HG03439 (cell line): Measurements from ENCODE around the gene COX6B1.
"Not testable (repeated sequence)": the region's sequence is repeated elsewhere in the genome, so short reads cannot be mapped to it uniquely, and the experiment has no call there.

ENCODE experiments used
- ATAC-seq: cut with Tn5 transposase; IDR thresholded peaks from one replicate; pipeline ENCODE4 v1.9.1; 2021; ENCODE audit warnings: mild to moderate bottlenecking, moderate library complexity; ENCODE audit not compliant: unreplicated experiment

COX6B1 gene, protein sequence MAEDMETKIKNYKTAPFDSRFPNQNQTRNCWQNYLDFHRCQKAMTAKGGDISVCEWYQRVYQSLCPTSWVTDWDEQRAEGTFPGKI

DNA sequence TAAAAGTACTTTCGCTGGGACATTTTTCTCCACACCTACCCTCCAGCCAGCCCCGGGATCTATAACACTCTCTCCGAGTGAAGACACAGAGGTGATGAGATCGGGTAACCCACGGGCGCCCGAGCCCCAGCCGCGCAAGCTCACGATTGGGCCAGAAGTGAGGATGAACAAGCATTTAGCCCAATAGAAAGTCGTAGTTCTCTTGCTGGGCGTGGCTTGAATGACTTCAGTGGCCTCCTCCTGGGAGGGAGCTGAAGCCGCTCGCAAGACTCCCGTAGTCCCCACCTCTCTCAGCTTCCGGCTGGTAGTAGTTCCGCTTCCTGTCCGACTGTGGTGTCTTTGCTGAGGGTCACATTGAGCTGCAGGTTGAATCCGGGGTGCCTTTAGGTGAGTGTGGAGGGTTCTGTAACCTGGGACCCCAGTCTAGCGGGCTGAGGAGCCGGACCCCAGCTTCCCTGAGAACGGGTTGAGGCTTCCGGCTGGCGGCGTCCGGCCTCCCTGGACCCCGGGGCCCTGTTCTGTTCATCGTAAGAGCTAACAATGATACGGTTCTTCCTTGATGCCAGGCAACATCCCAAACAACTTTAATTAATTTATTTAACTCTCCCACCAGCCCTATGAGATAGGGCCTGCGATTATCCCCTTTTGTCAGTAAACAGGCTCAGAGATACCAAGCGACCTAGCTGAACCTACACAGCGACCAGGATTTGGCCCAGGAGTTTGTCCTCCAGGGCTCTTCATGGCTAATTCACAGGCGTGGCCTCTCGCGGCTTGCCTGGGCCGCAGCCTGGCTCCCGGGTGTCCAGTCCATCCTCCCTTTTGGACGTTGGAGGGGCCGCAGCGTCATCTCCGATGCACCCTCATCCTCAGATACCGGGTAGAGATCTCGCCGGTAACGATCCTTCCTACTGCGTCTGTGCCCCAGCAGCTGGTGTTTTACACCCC lies at the start of gene COX6B1:
Gene COX6B1 (plus strand): TSS at position 307 of the 945 bp plus-strand sequence. CDS start 2,921 bp downstream, outside the sequence.
- ATAC-seq = peak; percentile 53

DNA sequence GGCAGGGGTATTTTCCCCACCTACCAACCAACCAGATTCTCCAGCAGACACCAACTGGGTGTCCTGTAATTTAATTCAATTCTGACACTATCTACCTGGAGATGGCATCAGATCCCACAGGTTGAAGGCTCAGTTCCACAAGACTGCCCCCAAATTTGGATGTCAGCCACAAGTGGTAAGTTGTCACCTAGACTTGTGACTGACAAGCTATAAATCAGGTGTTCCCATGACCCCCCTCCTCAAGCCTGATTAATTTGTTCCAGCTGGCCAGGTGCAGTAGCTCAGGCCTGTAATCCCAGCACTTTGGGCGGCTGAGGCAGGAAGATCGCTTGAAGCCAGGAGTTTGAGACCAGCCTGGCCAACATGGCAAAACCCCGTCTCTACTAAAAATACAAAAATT lies 46.2 kb upstream of the COX6B1 start:
- no peak for ATAC-seq

DNA sequence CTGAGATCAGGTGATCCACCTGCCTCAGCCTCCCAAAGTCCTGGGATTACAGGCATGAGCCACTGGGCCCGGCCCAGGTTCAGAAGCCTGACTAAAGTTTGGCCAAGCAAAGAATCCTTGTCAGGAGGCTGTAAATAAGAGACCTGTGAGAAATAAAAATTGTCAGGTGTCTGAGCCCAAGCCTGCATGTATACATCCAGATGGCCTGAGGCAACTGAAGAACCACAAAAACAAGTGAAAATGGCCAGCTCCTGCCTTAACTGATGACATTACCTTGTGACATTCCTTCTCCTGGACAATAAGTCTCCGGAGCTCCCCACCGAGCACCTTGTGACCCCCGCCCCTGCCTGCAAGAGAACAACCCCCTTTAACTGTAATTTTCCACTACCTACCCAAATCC lies 43.7 kb upstream of the COX6B1 start:
- not testable (repeated sequence) for ATAC-seq

DNA sequence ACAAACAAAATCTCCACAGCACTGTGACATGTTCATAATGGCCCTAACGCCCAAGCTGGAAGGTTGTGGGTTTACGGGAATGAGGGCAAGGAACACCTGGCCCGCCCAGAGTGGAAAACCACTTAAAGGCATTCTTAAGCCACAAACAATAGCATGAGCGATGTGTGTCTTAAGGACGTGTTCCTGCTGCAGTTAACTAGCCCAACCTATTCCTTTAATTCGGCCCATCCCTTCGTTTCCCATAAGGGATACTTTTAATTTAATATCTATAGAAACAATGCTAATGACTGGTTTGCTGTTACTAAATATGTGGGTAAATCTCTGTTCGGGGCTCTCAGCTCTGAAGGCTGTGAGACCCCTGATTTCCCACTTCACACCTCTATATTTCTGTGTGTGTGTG lies 41.0 kb upstream of the COX6B1 start:
- ATAC-seq = not testable (repeated sequence)

DNA sequence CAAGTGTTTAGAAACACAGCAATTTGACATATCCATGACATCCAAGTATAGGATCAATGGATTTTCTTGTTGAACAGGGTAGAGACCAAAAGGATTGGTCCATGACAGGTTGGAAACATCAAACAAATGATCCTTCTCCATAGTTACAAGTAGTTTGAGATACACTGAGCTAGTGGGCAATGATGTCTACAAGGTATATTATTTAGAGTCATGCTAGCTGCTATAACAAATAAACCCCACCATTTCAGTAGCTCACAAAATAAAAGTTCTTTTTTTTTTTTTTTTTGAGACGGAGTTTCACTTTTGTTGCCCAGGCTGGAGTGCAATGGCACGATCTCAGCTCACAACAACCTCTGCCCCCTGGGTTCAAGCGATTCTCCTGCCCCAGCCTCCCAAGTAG lies 40.5 kb upstream of the COX6B1 start:
- no peak for ATAC-seq

DNA sequence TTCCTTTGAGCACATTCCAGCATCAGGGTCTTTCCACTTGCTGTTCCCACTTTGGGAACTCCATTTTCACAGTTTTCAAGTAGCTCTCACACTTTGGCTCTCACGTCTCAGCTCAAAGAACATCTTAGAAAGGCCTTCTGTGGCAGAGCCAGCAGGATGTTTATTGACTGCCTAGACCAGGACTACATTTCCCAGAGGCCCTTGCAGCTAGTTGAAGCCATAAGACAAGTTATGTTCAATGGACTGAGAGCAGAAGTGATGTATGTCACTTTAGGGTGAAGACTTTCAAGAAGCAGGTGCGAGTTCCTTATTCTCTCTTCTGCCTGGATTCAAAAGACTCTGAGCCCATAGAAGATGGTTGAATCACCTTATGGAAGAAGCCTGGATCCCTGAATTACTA lies 39.9 kb upstream of the COX6B1 start:
- no peak for ATAC-seq

DNA sequence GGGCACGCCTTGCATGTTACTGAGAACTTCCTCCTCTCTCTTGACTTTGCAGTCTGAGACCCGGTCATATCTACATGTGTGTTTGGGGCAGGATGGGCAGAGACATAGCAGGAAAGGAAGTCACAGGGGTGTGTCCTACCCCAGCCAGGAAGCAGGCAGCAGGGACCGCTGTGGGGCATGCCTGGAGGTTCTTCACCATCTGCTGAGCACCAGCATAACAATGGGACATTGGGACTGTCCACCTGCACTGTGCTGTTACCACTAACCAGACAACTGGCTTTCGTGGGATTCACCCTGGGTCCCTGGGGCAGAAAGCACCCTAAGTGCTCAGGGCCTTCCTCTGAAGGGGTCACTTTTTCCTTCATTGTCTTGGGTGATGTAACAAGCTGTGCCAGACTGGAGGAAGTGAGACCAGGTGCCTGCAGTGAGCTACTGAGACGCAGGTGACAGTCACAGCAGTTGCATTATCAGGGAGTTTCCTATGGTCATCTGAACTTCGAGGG lies 38.2 kb upstream of the COX6B1 start:
- ATAC-seq = no peak

DNA sequence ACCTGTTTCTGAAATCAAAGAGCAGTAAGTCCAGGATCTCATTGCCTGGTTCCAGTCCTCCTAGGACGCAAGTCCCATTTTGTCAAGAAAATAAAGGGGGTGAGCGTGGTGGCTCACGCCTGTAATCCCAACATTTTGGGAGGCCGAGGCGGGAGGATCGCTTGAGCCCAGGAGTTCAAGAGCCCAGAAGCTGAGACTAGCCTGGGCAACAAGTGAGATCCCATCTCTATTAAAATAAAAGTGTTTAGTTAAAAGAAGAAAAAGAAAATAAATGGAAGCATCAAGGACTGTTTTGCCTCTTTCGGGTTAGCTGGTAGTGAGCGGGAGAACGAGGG lies 35.9 kb upstream of the COX6B1 start:
- ATAC-seq = no peak

DNA sequence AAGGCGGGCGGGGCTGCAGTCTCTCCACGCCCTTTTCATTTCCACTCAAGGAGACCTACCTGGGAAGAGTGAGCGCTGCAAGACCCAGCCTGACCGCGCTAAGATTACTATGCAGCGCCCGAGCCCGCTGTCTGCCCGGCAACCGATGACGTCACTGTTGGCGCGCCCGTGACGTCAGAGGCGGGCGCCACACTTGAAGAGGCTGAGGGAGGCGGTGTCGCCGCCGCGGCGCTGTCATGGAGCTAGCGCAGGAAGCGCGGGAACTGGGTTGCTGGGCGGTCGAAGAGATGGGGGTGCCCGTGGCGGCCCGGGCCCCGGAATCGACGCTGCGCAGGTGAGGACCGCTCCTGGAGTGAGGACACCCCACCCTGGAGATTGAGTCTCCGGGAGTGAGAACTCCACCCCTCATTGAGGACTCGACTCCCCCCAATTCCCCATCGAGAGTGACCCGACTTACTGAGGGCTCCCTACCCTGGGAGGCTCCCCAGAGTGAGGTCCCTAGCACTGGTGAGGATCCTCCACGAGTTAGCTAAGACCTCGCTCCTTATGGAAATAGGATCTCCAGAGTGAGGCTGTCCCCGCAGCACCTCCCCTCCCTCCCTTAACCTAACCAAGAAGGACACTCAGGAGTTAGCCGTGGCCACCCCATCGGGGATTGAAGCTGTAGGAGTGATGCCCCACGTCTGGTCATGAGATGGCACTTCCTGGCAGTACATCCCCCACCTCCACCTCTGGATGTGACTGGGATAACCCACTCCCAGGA lies 35.4 kb upstream of the COX6B1 start, which contains the start of gene HAUS5:
Gene HAUS5 (plus strand): TSS at position 177 of the 763 bp plus-strand sequence. CDS start 60 bp downstream, at position 237.
- peak; percentile 78 for ATAC-seq

DNA sequence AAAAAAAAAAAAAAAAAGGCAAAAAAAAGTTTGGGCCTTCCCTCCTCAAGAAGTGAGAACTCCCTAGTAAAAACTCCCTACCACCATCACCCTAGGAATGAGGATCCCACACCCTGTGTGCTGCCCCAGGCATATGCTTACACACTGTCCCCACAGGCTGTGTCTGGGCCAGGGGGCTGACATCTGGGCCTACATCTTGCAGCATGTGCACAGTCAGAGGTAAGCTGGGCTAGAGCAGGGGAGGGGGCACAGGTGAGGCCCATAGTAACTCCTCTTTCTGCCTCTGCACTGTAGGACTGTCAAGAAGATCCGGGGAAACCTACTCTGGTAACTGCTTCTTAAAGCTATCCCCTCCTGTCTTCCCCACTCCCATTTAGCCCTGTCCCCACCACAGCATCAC lies 34.5 kb upstream of the COX6B1 start:
- no peak for ATAC-seq

DNA sequence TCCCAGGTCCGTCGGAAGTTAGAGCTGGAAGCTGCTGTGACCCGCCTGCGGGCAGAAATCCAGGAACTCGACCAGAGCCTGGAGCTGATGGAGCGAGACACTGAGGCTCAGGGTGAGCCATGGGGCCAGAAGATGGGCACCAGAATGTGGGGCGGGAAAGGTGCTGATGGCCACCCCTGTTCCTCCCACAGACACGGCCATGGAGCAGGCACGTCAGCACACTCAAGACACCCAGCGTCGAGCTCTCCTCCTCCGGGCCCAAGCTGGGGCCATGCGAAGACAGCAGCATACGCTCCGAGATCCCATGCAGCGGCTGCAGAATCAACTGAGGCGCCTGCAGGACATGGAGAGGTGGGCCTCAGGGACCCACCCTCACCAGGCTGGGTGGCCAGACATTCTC lies 33.1 kb upstream of the COX6B1 start:
- no peak for ATAC-seq

DNA sequence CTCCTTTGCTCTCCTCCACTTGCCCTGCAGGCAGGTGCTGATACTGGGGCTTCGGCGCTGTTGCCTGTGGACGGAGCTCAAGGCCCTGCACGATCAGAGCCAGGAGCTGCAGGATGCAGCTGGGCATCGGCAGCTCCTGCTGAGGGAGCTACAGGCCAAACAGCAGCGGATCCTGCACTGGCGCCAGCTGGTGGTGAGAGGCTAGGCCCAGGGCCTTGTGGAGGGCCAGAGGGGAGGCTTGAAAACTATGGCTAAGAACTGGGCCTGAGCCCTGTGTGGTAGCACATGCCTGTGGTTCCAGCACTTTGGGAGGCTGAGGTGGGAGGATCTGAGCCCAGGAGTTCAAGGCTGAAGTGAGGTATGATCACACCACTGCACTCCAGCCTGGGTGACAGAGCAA lies 29.3 kb upstream of the COX6B1 start:
- no peak for ATAC-seq

DNA sequence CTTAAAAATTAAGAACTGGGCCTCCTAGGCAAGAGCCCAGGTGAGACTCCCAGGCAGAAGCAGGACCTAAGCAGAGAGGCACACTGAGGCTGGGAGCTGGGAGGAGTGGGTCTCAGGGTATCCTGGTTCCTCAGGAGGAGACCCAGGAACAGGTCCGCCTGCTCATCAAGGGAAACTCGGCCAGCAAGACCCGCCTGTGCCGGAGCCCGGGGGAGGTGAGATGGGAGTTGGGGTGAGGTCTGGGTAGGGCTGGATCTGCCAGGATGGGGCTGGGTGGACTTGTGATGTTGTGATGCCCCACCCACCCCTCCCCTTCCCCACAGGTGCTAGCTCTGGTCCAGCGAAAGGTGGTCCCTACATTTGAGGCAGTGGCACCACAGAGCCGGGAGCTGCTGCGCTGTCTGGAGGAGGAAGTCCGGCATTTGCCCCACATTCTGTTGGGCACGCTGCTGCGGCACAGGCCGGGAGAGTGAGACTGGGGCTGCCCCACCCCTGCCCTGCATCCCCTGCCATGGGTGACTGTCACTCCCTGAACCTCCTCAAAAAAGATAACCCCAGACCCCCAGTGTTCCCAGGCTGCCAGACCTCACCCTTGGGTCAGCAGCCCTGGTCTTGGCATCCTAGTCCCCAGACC lies 28.7 kb upstream of the COX6B1 start:
- no peak for ATAC-seq

DNA sequence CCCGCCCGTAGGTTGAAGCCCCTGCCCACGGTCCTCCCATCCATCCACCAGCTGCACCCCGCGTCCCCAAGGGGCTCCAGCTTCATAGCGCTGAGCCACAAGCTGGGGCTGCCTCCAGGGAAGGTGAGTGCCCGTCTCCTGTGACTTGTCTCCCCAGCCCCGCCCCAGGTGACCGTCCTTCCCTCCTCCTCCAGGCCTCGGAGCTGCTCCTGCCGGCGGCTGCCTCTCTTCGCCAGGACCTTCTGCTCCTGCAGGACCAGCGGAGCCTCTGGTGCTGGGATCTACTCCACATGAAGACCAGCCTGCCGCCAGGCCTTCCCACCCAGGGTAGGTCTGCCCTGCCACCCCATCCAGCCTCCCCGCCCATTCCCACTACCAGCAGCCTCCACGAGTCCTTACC lies 28.1 kb upstream of the COX6B1 start:
- ATAC-seq = no peak

DNA sequence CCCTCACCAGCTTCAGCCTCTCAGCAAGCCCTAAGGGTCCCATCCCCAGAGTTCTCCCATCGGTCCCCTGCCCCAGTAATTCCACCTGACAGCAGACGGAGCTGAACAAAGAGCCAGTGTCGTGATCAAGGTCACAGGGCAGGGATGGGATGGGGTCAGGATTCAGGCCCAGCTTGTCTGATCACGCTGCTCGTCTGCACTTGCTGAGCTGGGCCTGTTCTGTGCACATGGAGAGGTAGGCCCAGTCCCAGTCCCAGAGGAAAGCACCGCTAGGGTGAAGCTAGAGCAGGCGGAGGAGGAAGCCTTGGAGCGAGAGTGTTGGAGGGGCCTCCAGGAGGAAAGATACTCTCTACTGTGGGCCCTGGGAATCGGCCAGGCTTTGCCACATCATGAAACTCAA lies 26.4 kb upstream of the COX6B1 start:
- ATAC-seq = no peak

DNA sequence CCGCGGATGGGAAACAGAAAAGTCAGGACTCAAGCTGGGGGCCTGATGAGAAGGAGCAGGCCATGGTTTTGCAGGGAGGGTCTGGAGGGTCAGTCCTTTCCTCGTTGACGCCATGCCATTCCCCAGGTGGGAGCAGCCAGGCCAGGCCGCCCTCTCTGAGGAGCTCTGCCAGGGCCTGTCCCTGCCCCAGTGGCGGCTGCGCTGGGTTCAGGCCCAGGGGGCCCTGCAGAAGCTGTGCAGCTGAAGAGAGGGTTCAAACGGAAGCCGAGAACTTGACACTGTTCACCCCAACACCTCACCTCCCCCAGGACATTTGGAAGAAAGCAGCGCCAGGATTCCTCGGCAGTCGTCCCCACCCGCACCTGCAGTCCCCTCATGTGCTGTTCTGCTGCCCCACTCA lies 25.4 kb upstream of the COX6B1 start:
- no peak for ATAC-seq

DNA sequence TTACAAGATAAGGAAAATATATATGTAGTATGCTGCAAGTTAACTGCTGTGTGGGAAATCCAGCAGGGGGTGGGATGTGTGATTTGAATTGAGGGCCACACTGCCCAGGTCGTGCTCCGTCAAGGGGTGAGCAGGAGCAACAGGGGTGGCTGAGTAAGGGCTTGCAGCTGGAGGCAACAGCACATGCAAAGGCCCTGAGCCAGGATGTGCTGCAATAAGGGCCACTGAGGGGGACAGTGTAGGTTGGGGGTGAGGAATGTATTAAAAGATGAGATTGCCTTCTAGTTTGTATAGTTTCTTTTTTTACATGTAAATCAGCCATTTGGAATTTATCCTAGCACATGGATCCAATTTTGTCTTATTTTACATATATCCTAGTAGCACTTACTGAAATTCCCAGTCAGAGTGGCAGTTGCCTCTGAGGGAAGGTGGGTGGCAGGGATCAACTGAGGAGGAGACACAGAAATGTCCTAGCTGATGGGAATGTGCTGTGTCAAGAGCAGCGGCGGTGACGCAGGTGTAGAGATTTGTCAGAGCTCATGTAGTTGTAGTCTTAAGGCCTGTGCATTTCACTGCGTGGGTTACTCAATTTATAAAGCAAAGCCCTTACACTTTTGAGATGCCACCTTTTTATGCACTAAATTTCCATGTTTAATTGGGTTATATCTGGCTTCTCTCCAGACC lies 24.7 kb upstream of the COX6B1 start:
- ATAC-seq = no peak

DNA sequence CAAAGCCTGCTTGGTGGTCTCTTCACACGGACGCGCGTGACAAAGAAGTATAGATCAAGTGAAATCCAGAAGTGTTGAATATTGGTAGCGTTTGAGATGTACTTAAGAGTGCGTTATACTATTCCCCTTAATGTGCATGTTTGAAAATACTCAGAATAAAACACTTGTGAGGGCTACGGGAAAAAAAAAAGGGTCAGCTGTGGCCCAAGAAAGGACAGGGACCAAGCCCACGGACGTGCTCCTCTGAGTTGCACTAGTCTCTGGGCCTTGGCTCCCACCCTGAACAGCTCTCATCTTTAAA lies 19.9 kb upstream of the COX6B1 start:
- no peak for ATAC-seq

DNA sequence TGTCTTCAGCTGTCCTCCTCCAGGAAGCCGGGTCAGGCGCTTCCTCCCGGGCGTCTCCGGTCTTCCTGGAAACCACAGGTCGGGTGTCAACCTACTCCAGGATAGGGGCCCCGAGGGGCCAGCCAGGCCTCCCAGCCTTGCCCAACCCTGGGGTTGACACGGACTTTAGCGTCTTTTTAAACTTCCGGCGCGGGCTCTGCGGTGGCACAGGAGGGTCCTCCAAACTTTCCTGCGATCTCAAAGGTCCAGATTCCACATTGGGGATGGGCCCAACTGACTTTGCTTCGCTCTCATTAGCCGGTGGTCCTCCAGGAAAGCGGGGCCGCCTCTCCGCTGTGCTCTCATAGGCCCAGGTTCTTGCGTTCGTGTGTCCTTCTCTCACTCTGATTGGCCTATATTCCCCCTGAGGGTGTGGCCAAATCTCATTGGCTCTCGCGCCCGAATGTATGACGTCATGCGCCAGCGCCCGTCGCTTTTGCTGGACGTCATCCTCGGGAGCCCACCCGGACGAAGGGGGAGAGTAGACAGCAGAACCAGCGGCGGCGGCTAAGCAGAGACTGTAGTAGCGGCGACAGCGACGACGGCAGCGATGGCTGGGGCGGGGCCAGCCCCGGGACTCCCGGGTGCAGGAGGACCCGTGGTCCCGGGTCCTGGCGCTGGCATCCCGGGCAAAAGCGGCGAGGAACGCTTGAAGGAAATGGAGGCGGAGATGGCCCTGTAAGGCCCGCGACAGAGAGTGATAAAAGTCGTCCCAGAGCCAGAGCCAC lies 19.4 kb upstream of the COX6B1 start, which contains the start of gene RBM42:
Gene RBM42 (plus strand): TSS at position 472 of the 767 bp plus-strand sequence. CDS start 118 bp downstream, at position 590.
- peak; percentile 93 for ATAC-seq

DNA sequence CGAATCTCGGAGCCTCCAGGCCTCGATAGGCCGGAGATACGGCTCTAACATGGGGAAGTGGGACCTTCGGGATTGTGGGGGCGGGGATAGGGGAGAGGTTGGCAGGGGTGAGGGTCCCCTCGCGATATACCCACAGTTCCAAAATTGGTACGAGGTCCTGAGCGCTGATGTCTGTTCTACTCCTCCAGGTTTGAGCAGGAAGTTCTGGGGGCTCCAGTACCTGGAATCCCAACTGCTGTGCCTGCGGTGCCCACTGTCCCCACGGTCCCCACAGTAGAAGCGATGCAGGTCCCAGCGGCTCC lies 18.8 kb upstream of the COX6B1 start:
- ATAC-seq = no peak
